NT2/D1 (cell line): Measurements from ENCODE around the gene MUC4.

ENCODE experiments used
- DNase-seq: peaks from one replicate; pipeline ENCODE4 v3.0.0-alpha.2; 2011; ENCODE audit warnings: low read depth, low spot score
- H3K27me3 ChIP-seq: 2 replicates; pipeline ENCODE4 v1.6.0; 2011; ENCODE audit warnings: mild to moderate bottlenecking; ENCODE audit not compliant: insufficient read length, insufficient read depth
- H3K36me3 ChIP-seq: 2 replicates; pipeline ENCODE4 v1.6.1; 2011; ENCODE audit warnings: mild to moderate bottlenecking, low read length, mixed read lengths; ENCODE audit not compliant: insufficient read depth, insufficient read length
- H3K4me1 ChIP-seq: 2 replicates; pipeline ENCODE4 v1.5.1; 2011; ENCODE audit not compliant: insufficient read depth, insufficient read length
- H3K4me3 ChIP-seq: 2 replicates; pipeline ENCODE4 v1.5.1; 2011; ENCODE audit warnings: low read depth; ENCODE audit not compliant: insufficient read length
- H3K9ac ChIP-seq: 2 replicates; pipeline ENCODE4 v1.6.0; 2011; ENCODE audit warnings: low read depth; ENCODE audit not compliant: insufficient read length
- H3K9me3 ChIP-seq: 2 replicates; pipeline ENCODE4 v1.5.1; 2011; ENCODE audit warnings: mild to moderate bottlenecking, low read length; ENCODE audit not compliant: insufficient read depth
- SUZ12 ChIP-seq: IDR thresholded peaks from 2 replicates; pipeline ENCODE4 v1.6.1; 2011; ENCODE audit not compliant: insufficient read length, insufficient read depth; ENCODE audit errors: extremely low read depth
- YY1 ChIP-seq: IDR thresholded peaks from 2 replicates; pipeline ENCODE4 v1.6.1; 2011; ENCODE audit not compliant: insufficient read length, insufficient read depth
- ZNF274 ChIP-seq: IDR thresholded peaks from 2 replicates; pipeline ENCODE4 v1.6.1; 2011; ENCODE audit warnings: mild to moderate bottlenecking, low read depth, low read length

MUC4 gene

DNA sequence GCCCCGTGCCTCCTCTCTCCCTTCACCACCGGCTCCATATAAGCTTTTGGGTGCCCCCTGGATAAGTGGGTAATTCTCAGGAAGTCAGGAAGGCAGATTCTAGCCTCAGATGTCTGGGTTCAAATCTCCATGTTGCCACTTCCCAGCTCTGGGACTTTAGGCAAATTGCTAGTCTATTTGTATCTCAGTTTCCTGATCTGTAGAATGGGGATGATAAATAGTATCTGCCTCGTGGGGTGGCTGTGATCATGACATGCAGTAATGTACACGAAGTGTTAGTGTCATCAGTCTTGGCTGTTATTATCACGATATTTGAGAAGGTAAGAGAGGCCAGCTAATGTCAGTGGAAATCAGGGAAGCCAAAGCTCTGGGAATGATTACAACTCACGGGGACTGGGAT lies 43.3 kb downstream of the MUC4 start:
- no peaks in the 10 kb centered on the region for H3K9me3 ChIP-seq
- peaks cover 25% of the 10 kb centered on the region for H3K36me3 ChIP-seq
- no peak for DNase-seq
- H3K9ac ChIP-seq: no peak overlapping the region
- no peaks in the 10 kb centered on the region for H3K27me3 ChIP-seq
- no peak for TF ChIP-seq YY1
- no peak overlapping the region for H3K4me3 ChIP-seq
- peaks cover 8% of the 10 kb centered on the region for H3K4me1 ChIP-seq

DNA sequence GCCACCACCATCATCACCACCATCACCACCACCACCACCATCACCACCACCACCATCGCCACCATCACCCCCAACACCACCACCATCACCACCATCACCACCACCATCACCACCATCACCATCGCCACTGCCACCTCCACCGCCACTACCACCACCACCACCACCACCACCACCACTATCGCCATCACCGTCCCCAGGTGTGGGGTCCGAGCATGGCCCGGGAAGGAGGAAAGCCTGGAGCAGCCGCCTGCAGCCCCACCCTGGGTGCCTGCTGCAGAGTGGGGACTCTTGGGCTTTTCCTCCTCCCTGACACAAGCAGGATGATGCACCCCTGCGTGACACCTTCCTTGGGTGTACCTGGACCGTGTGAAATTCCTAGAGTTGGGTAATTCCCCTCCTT lies 43.9 kb downstream of the MUC4 start:
- no peak overlapping the region for H3K9ac ChIP-seq
- peaks cover 8% of the 10 kb centered on the region for H3K4me1 ChIP-seq
- DNase-seq: no peak
- H3K36me3 ChIP-seq: peaks cover 25% of the 10 kb centered on the region
- TF ChIP-seq YY1 (no peak), SUZ12 (no peak)
- H3K4me3 ChIP-seq: no peak overlapping the region
- H3K27me3 ChIP-seq: no peaks in the 10 kb centered on the region
- H3K9me3 ChIP-seq: no peaks in the 10 kb centered on the region

DNA sequence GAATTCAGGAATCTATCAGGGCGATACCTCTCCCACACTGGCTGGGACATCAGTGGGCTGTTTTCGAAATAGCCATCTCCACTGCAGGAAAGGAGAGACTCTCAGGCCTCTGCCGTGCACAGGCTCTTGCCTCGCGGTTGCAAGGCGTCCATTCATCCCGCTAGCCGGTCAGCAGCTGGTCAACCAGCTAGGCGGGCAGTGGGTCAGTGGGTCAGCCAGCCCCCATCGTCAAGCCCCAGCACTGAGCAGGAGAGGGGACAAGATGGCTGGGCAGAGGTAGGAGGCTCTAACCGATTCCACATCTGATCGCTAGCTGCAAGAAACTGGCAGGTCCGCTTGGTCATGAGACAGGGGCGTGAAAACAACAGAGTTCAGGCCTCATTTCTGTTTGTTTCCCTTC lies 45.1 kb downstream of the MUC4 start:
- TF ChIP-seq YY1 (no peak), ZNF274 (no peak), SUZ12 (no peak)
- no peaks in the 10 kb centered on the region for H3K27me3 ChIP-seq
- no peaks in the 10 kb centered on the region for H3K9me3 ChIP-seq
- DNase-seq: no peak
- peaks cover 8% of the 10 kb centered on the region for H3K4me1 ChIP-seq
- H3K36me3 ChIP-seq: peaks cover 24% of the 10 kb centered on the region
- H3K9ac ChIP-seq: no peak overlapping the region
- H3K4me3 ChIP-seq: no peak overlapping the region

DNA sequence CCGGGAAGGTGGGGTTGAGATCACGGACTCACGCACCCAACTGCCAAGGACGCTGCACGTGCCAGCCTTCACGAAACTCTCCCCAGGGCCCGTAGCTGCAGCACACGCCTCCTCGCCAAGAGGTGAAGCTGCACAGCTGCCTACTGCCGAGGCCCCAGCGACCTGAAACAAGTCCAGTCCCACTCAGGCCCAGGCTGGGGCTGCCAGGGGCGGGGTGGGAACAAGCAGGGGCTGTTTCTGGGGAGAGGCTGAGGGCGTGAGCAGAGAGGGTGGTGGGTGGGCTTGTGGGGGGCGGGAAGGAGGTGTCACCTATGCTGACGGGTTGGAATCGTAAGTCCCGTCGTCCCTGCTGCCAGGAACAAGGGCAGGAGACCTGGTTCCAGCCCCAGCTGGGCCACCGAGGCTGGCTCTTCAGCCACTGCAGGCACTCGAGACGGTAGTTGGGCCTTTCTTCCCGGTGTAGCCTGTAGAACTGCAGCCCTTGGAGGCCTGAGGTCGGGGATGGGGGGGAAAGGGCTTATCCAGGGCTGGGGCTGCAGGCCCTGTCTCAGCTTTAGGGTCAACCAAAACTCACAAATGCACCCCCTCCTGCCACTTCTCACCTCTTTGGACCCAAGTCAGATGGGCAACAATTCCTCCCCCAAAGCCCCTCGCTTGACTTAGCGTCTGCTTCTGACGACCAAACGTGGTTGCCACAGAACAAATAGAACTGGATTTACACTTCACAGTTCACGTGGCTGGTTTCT lies 46.6 kb downstream of the MUC4 start:
- Histone ChIP-seq H3K9me3 (no peaks in the 10 kb centered on the region), H3K27me3 (no peaks in the 10 kb centered on the region), H3K4me3 (no peak overlapping the region), H3K4me1 (peaks cover 8% of the 10 kb centered on the region), H3K9ac (no peak overlapping the region), H3K36me3 (peaks cover 27% of the 10 kb centered on the region)
- no peak for DNase-seq
- TF ChIP-seq ZNF274 (no peak), YY1 (no peak), SUZ12 (no peak)

DNA sequence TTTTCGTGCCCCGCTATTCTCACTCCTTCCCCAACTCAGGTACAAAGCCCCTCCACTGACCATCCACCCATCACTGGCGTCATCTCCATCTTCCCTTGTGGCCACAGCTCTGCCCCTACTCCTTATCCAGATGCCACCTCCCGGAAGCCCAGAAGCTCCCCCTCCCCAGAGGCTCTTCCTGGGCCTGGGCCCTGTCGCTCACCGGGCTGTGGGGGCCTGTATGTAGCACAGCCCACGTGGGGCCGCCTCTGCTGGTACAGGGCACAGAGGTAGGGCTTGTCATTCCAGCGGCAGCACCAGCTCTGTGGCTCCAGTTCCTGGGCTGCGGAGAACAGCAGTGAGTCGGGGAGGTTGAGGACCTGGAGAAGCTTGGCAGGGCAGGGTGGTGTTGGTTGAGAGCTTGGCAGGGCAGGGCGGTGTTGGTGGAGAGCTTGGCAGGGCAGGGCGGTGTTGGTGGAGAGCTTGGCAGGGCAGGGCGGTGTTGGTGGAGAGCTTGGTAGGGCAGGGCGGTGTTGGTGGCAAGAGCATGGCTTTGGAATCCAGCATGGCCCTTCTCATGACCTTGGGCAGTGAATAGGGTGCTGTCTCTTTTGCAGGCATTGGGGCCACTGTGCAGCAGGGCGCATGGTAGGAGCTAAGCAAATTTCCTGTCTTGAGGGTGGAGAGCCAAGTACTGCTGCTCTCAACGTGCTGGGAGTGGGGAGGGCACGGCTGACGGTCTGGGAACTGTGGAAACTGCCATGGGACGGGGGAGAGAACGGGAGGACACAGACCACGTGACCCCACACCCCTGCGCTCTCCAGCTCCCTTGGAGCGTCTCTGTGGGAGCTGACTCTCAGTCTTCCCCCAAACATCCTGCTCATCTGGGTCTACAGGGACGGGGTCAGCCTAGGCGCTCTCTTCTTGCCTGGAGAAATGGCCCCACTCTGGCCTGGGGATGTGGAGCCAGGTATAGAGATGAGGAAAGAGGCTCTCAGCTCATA lies 47.6 kb downstream of the MUC4 start:
- Histone ChIP-seq H3K9me3 (no peaks in the 10 kb centered on the region), H3K9ac (no peak overlapping the region), H3K27me3 (no peaks in the 10 kb centered on the region), H3K36me3 (peaks cover 21% of the 10 kb centered on the region), H3K4me3 (no peak overlapping the region), H3K4me1 (peaks cover 8% of the 10 kb centered on the region)
- TF ChIP-seq ZNF274: no peak
- no peak for TF ChIP-seq YY1
- TF ChIP-seq SUZ12: no peak
- no peak for DNase-seq

DNA sequence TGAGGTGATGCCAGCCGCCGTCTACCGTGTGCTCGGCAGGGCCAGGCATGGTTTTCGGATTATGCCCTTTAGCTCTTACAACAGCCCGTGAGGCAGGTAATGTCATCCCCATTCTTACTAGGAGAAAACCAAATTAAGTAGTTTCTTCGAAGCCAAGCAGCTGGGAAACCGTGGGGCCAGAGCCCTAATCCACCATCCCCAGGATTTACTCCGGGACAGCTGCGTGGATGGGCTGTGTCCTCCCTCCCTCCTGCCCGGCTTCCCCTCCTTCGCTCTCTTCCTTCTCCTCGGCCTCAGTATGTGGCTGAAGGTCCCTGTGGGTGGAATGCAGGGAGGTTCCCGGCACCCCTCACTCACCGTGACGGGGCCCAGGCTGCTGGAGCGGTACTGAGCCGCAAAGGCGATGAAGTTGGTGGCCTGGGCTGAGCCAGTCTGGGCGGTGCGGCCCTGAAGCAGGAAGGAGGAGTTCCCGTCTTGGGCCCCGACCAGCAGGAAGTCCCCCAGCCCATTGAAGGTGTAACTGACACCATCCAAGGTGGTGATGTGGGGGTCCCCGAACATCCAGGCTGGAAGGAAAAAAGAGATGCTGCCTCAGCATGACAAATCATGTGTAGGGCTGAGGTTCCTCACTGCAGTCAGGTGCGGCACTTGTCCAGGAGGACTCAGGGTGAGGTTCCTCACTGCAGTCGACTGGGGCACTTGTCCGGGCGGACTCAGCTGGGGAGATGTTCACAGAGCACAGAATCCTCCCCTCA lies 48.5 kb downstream of the MUC4 start:
- peaks cover 4% of the 10 kb centered on the region for H3K4me1 ChIP-seq
- H3K4me3 ChIP-seq: no peak overlapping the region
- H3K27me3 ChIP-seq: no peaks in the 10 kb centered on the region
- H3K36me3 ChIP-seq: peaks cover 20% of the 10 kb centered on the region
- no peaks in the 10 kb centered on the region for H3K9me3 ChIP-seq
- DNase-seq: no peak
- H3K9ac ChIP-seq: no peak overlapping the region
- TF ChIP-seq ZNF274 (no peak), YY1 (no peak), SUZ12 (no peak)
